H1 (cell line): ENCODE data around the gene ERICH3. TPM values are rescaled to one million over a fixed set of nuclear protein-coding genes. Genes with fewer than 3 reads are reported as not detected.

Source experiments
- CTCF ChIA-PET: fragments of 300-600 bp; sonication (Branson Sonifier 250); formaldehyde crosslinking; loops from one replicate; lab custom pipeline; 2021; ENCODE audit not compliant: partially characterized antibody; lab: Charles Lee
- POLR2A ChIA-PET: fragments of 300-600 bp; sonication (Branson Sonifier 250); formaldehyde crosslinking; loops from one replicate; lab custom pipeline; 2021; ENCODE audit warnings: inconsistent platforms; ENCODE audit not compliant: partially characterized antibody; lab: Charles Lee
- DNase-seq, 2 experiments: peaks; one replicate each; pipeline versions ENCODE4 v3.0.0 to v3.0.0-alpha.2; 2010 to 2022; ENCODE audit warnings: low spot score in 2 of 2, low read depth in 1 of 2, mixed read lengths in 1 of 2
- FAIRE-seq: peaks from 2 replicates; lab custom pipeline; 2011; peaks lifted over from hg19 to GRCh38; lab: Jason Lieb, UNC
- H2AFZ ChIP-seq: 2 replicates; pipeline ENCODE4 v1.8.1; 2012; ENCODE audit warnings: low read length, inconsistent platforms
- H2AK5ac ChIP-seq: 2 replicates; pipeline ENCODE4 v1.6.1; 2013; ENCODE audit warnings: low read depth, low read length
- H2BK120ac ChIP-seq: replicated peaks from 2 replicates; pipeline ENCODE3; 2013; ENCODE audit warnings: low read depth, low read length, inconsistent platforms
- H2BK12ac ChIP-seq: 2 replicates; pipeline ENCODE4 v1.6.1; 2013; ENCODE audit warnings: low read depth, low read length
- H2BK15ac ChIP-seq: 2 replicates; pipeline ENCODE4 v1.6.1; 2013; ENCODE audit warnings: low read length
- H2BK20ac ChIP-seq: 2 replicates; pipeline ENCODE4 v1.6.1; 2013; ENCODE audit warnings: low read length
- H2BK5ac ChIP-seq: 2 replicates; pipeline ENCODE4 v1.6.1; 2013; ENCODE audit warnings: low read depth, low read length
- H3K14ac ChIP-seq: 2 replicates; pipeline ENCODE4 v1.6.1; 2013; ENCODE audit warnings: inconsistent platforms; ENCODE audit not compliant: insufficient read length
- H3K18ac ChIP-seq: 2 replicates; pipeline ENCODE4 v1.6.1; 2013; ENCODE audit warnings: low read length; ENCODE audit errors: extremely low read depth
- H3K23ac ChIP-seq: 2 replicates; pipeline ENCODE4 v1.6.1; 2013; ENCODE audit warnings: inconsistent platforms; ENCODE audit not compliant: insufficient read length
- H3K23me2 ChIP-seq: 2 replicates; pipeline ENCODE4 v1.6.1; 2013; ENCODE audit warnings: low read depth, low read length
- H3K27ac ChIP-seq: 2 replicates; pipeline ENCODE4 v1.6.1; 2011; ENCODE audit warnings: low read depth, low read length, inconsistent platforms
- H3K27me3 ChIP-seq, 4 experiments: replicated peaks in 1 of 4; 1 replicate in 1 of 4; 2 replicates in 3 of 4; pipeline versions ENCODE4 v1.6.1 to v1.8.1; 2011 to 2013; ENCODE audit warnings: low read length in 3 of 4, mild to moderate bottlenecking in 3 of 4, inconsistent platforms in 2 of 4, mixed read lengths in 2 of 4, moderate library complexity in 1 of 4; ENCODE audit not compliant: control insufficient read depth in 3 of 4, insufficient read depth in 3 of 4; ENCODE audit errors: extremely low read depth in 1 of 4
- H3K36me3 ChIP-seq, 4 experiments: 2 replicates each; pipeline versions ENCODE4 v1.6.1 to v1.8.1; 2011 to 2013; ENCODE audit warnings: mild to moderate bottlenecking in 4 of 4, low read length in 3 of 4, moderate library complexity in 2 of 4, control low read depth in 1 of 4, inconsistent platforms in 1 of 4; ENCODE audit not compliant: insufficient read depth in 4 of 4, control insufficient read depth in 2 of 4
- H3K4ac ChIP-seq: replicated peaks from 2 replicates; pipeline ENCODE3; 2013; ENCODE audit warnings: low read length, low read depth, mixed read lengths, inconsistent platforms; ENCODE audit not compliant: insufficient read length
- H3K4me1 ChIP-seq, 4 experiments: replicated peaks in 1 of 4; 1 replicate in 1 of 4; 2 replicates in 3 of 4; pipeline versions ENCODE4 v1.6.1 to v1.8.1; 2011 to 2013; ENCODE audit warnings: low read length in 3 of 4, inconsistent platforms in 2 of 4, mixed read lengths in 1 of 4; ENCODE audit not compliant: insufficient read depth in 4 of 4, control insufficient read depth in 3 of 4
- H3K4me2 ChIP-seq, 2 experiments: 2 replicates each; pipeline versions ENCODE4 v1.6.1 to v1.8.1; 2011 to 2013; ENCODE audit warnings: low read depth in 2 of 2, low read length in 2 of 2, control low read depth in 1 of 2, inconsistent platforms in 1 of 2, mild to moderate bottlenecking in 1 of 2; ENCODE audit not compliant: insufficient read depth in 1 of 2
- H3K4me3 ChIP-seq, 4 experiments: fragments of 200-600, 300-600 bp in 1 of 4; sonication (generic), shearing (Covaris generic), sonication (Bioruptor Twin) in 1 of 4; 2 replicates each; pipeline versions ENCODE4 v1.5.1 to v1.8.1; 2011 to 2016; ENCODE audit warnings: low read length in 4 of 4, low read depth in 3 of 4, control low read depth in 2 of 4, inconsistent platforms in 2 of 4, mild to moderate bottlenecking in 2 of 4, mixed read lengths in 1 of 4, moderate library complexity in 1 of 4; ENCODE audit not compliant: insufficient read depth in 2 of 4; ENCODE audit errors: extremely low read depth in 1 of 4
- H3K56ac ChIP-seq: replicated peaks from 2 replicates; pipeline ENCODE3; 2013; ENCODE audit warnings: low read depth, mild to moderate bottlenecking, mixed read lengths, low read length, inconsistent platforms; ENCODE audit not compliant: insufficient read length
- H3K79me1 ChIP-seq: 2 replicates; pipeline ENCODE4 v1.6.1; 2013; ENCODE audit warnings: low read depth, low read length, control low read depth
- H3K79me2 ChIP-seq, 2 experiments: 2 replicates each; pipeline versions ENCODE4 v1.6.1 to v1.8.1; 2012 to 2013; ENCODE audit warnings: low read length in 2 of 2, mild to moderate bottlenecking in 2 of 2, inconsistent platforms in 1 of 2; ENCODE audit not compliant: insufficient read depth in 2 of 2, control insufficient read depth in 1 of 2
- H3K9ac ChIP-seq, 4 experiments: replicated peaks in 1 of 4; 1 replicate in 1 of 4; 2 replicates in 3 of 4; pipeline versions ENCODE4 v1.6.1 to v1.8.1; 2011 to 2013; ENCODE audit warnings: low read depth in 3 of 4, low read length in 3 of 4, control low read depth in 2 of 4, mild to moderate bottlenecking in 2 of 4, moderate library complexity in 2 of 4, inconsistent platforms in 1 of 4; ENCODE audit errors: extremely low read depth in 1 of 4
- H3K9me3 ChIP-seq, 2 experiments: 2 replicates each; pipeline versions ENCODE4 v1.6.1 to v1.8.1; 2012 to 2013; ENCODE audit warnings: mild to moderate bottlenecking in 2 of 2, moderate library complexity in 2 of 2, control low read depth in 1 of 2, inconsistent platforms in 1 of 2, low read depth in 1 of 2, low read length in 1 of 2, mixed read lengths in 1 of 2; ENCODE audit not compliant: insufficient read depth in 2 of 2
- H4K20me1 ChIP-seq, 2 experiments: replicated peaks in 1 of 2; 2 replicates each; pipeline versions ENCODE3 to v1.8.1; 2011 to 2013; ENCODE audit warnings: inconsistent platforms in 2 of 2, low read length in 2 of 2, mild to moderate bottlenecking in 1 of 2; ENCODE audit not compliant: insufficient read depth in 2 of 2, control insufficient read depth in 1 of 2
- H4K5ac ChIP-seq: 2 replicates; pipeline ENCODE4 v1.6.1; 2013; ENCODE audit warnings: low read length, low read depth, mixed read lengths, inconsistent platforms; ENCODE audit not compliant: insufficient read length
- H4K8ac ChIP-seq: 2 replicates; pipeline ENCODE4 v1.8.0; 2013; ENCODE audit warnings: mild to moderate bottlenecking, moderate library complexity, low read length, inconsistent platforms; ENCODE audit not compliant: insufficient read depth; ENCODE audit errors: extremely low read depth
- H4K91ac ChIP-seq: replicated peaks from 2 replicates; pipeline ENCODE3; 2013; ENCODE audit warnings: low read length, mixed read lengths, inconsistent platforms; ENCODE audit not compliant: insufficient read length
- BACH1 ChIP-seq: IDR thresholded peaks from 2 replicates; pipeline ENCODE4 v1.6.1; 2012; ENCODE audit warnings: low read length, improper control_type of control experiment
- CBX5 ChIP-seq: fragments of 300-800, 300-1000 bp; sonication (generic); IDR thresholded peaks from 2 replicates; pipeline ENCODE4 v1.7.1; 2016; ENCODE audit warnings: antibody characterized with exemption, low read length, low read depth
- CBX8 ChIP-seq: fragments of 300-800, 300-1000 bp; sonication (generic); IDR thresholded peaks from 2 replicates; pipeline ENCODE4 v1.7.1; 2016; ENCODE audit warnings: low read depth, low read length, borderline replicate concordance
- CREB1 ChIP-seq: IDR thresholded peaks from 2 replicates; pipeline ENCODE4 v1.6.1; 2012; ENCODE audit warnings: inconsistent platforms
- CTBP2 ChIP-seq: IDR thresholded peaks from 2 replicates; pipeline ENCODE4 v1.7.0; 2011; ENCODE audit warnings: borderline replicate concordance, mild to moderate bottlenecking, moderate library complexity, mixed read lengths, low read length; ENCODE audit not compliant: insufficient read depth, insufficient read length
- GTF2F1 ChIP-seq: IDR thresholded peaks from 2 replicates; pipeline ENCODE4 v1.6.1; 2012; ENCODE audit warnings: low read depth, low read length, improper control_type of control experiment, borderline replicate concordance
- HDAC6 ChIP-seq: IDR thresholded peaks from one replicate; pipeline ENCODE4 v1.7.1; 2012; ENCODE audit warnings: low read depth, mild to moderate bottlenecking, inconsistent platforms, low read length, moderate library complexity
- POLR2A ChIP-seq, 2 experiments: IDR thresholded peaks; 1 replicate in 1 of 2; 2 replicates in 1 of 2; pipeline ENCODE4 v1.6.1; 2011; ENCODE audit warnings: low read depth in 2 of 2, low read length in 2 of 2, mild to moderate bottlenecking in 2 of 2; ENCODE audit errors: control extremely low read depth in 1 of 2
- RFX5 ChIP-seq: IDR thresholded peaks from 2 replicates; pipeline ENCODE4 v1.6.1; 2011; ENCODE audit warnings: low read depth, low read length, improper control_type of control experiment, borderline replicate concordance
- SAP30 ChIP-seq: fragments of 300-600 bp; sonication (generic); IDR thresholded peaks from 2 replicates; pipeline ENCODE4 v1.7.1; 2012; ENCODE audit warnings: low read length, moderate library complexity, mild to moderate bottlenecking, inconsistent platforms; ENCODE audit not compliant: insufficient read depth, insufficient replicate concordance
- SIRT6 ChIP-seq: IDR thresholded peaks from one replicate; pipeline ENCODE4 v1.7.1; 2012; ENCODE audit warnings: low read length, inconsistent platforms
- WGBS, 2 experiments: shearing (Covaris generic) in 1 of 2; methylation state at CpG; one replicate each; pipeline versions ENCODE4 v1.1.6 to v1.1.7; 2013 to 2015; ENCODE audit warnings: low lambda C conversion rate in 2 of 2, mixed read lengths in 2 of 2, inconsistent platforms in 1 of 2, low coverage in 1 of 2, missing lambda C conversion rate in 1 of 2; ENCODE audit not compliant: insufficient replicate concordance in 2 of 2, insufficient coverage in 1 of 2, insufficient read length in 1 of 2; ENCODE audit errors: extremely low coverage in 1 of 2, missing lambda C conversion rate in 1 of 2; 5-methylcytosine and 5-hydroxymethylcytosine counted together
- polyA plus RNA-seq, 7 experiments: library from polyadenylated mRNA; depleted of rRNA in 3 of 7; stranded (reverse) in 5 of 7; unstranded in 2 of 7; fragments of >200 nt in 5 of 7; fragments of 200-250 nt in 2 of 7; gene quantifications; 1 replicate in 5 of 7; 2 replicates in 1 of 7; 4 replicates in 1 of 7; pipeline versions ENCODE4 v1.2.1 to v1.2.3, GENCODE V29; 2011 to 2013; ENCODE audit warnings: missing spikeins in 2 of 7, mixed read lengths in 2 of 7
- total RNA-seq: library from RNA; stranded (reverse); fragmentation: NEBNext Ultra II Directional; extraction: Animal tissue kit (Norgen Biotek cat#: 25700); gene quantifications from 2 replicates; pipeline ENCODE4 v1.2.1, GENCODE V29; 2021

The ERICH3 gene
- total and polyA plus RNA-seq, 2 of the 8 experiments (the other 6 are each of a cell fraction or from before 2014, with no cell fraction given), result 0.02 TPM; not detected in 1

- H4K5ac ChIP-seq, result no peak overlapping the region
- no peak overlapping the region for H2AK5ac ChIP-seq
- H3K23me2 ChIP-seq, result no peaks in the 10 kb centered on the region
- ChIA-PET POLR2A (no interaction called here), CTCF (interaction anchor here (1.2 to 2.0 kb wide), 3 partner anchors 8 to 751 kb away, joined by 3 to 6 read pairs (median 4); no protein-coding TSS in a partner anchor)
- H3K4me2 ChIP-seq, result no peak overlapping the region
- H4K20me1 ChIP-seq, result no peaks in the 10 kb centered on the region
- H3K79me2 ChIP-seq, result no peaks in the 10 kb centered on the region
- no peak overlapping the region for H4K91ac ChIP-seq
- H2AFZ ChIP-seq, result no peak overlapping the region
- H4K8ac ChIP-seq, result no peak overlapping the region
- no peaks in the 10 kb centered on the region for H3K4me1 ChIP-seq
- H2BK15ac ChIP-seq, result no peak overlapping the region
- no peaks in the 10 kb centered on the region; a peak in 1 of 7 replicates for H3K27me3 ChIP-seq
- no peak overlapping the region for H3K14ac ChIP-seq
- H3K18ac ChIP-seq, result no peak overlapping the region
- no peak overlapping the region for H2BK5ac ChIP-seq
- H3K4ac ChIP-seq, result no peak overlapping the region
- FAIRE-seq (no peak), DNase-seq (no peak)
- H3K4me3 ChIP-seq, result no peak overlapping the region
- H3K23ac ChIP-seq, result no peak overlapping the region
- H2BK20ac ChIP-seq, result no peak overlapping the region
- WGBS, 2 experiments, result 91% methylated on average over 5 of the region's 5 CpGs; no CpG with 5 or more reads in 1 of the 2 experiments
- no peak overlapping the region for H3K56ac ChIP-seq
- H3K9me3 ChIP-seq, result no peaks in the 10 kb centered on the region
- no peak overlapping the region for H2BK120ac ChIP-seq
- no peak overlapping the region for H3K9ac ChIP-seq
- no peaks in the 10 kb centered on the region for H3K79me1 ChIP-seq
- H3K27ac ChIP-seq, result no peak overlapping the region
- H2BK12ac ChIP-seq, result no peak overlapping the region
- no peaks in the 10 kb centered on the region for H3K36me3 ChIP-seq
- no peak for TF ChIP-seq CBX5
- TF ChIP-seq SIRT6, result no peak
- TF ChIP-seq CBX8, result no peak
- TF ChIP-seq CREB1, result no peak
- no peak for TF ChIP-seq HDAC6
- no peak for TF ChIP-seq GTF2F1
- TF ChIP-seq RFX5, result no peak
- no peak for TF ChIP-seq BACH1
- TF ChIP-seq SAP30, result no peak
- no peak for TF ChIP-seq POLR2A (IDR thresholded peaks at IDR 0.05; ENCODE audit: control extremely low read depth in 1 of 2, low read depth in 2 of 2, low read length in 2 of 2)
- no peak for TF ChIP-seq CTBP2
Observed at GRCh38 chr1:74590288-74590687, 83.3 kb downstream of the ERICH3 start.
